Hepatocyte (in vitro differentiated cells): ENCODE measurements around the gene TAS1R2.

ENCODE experiments used
- CTCF ChIP-seq: fragments of 200-600 bp; sonication (generic); IDR thresholded peaks from 2 replicates; pipeline ENCODE4 v1.5.1; 2016; ENCODE audit warnings: antibody characterized with exemption, mild to moderate bottlenecking; ENCODE audit not compliant: poor library complexity
- EZH2 ChIP-seq: fragments of 200-600 bp; sonication (generic); IDR thresholded peaks from 2 replicates; pipeline ENCODE4 v1.6.1; 2016; ENCODE audit warnings: antibody characterized with exemption, mild to moderate bottlenecking, borderline replicate concordance

GRCh38 chr1:18880585-18880984 is 21.1 kb upstream of the TAS1R2 start:
- TF ChIP-seq CTCF (no peak), EZH2 (no peak)
